ENCODE data around the gene SGTA. TPM values are rescaled to one million over a fixed set of nuclear protein-coding genes. Genes with fewer than 3 reads are reported as not detected.

SGTA gene
- total RNA-seq, 4 donors from 2014 or later, result 37.0 to 66.6 (median 47.5) TPM

- in situ Hi-C loops (cut with MboI; ENCODE audit: low pct_ligation_motif_present in 1 of 4, low pct_unique_long_range_greater_than_20kb in 1 of 4, low sequenced_read_pairs in 3 of 4) (no loop called here), intact Hi-C loops (cut with DNase I; ENCODE audit: low total_unique reads) (no loop called here)
- TF ChIP-seq POLR2A (IDR thresholded peaks at IDR 0.05) (no peak), POLR2AphosphoS5 (IDR thresholded peaks at IDR 0.05) (no peak), EP300 (IDR thresholded peaks at IDR 0.05; ENCODE audit: low read depth) (no peak)
- TF ChIP-seq, protein P1, sequence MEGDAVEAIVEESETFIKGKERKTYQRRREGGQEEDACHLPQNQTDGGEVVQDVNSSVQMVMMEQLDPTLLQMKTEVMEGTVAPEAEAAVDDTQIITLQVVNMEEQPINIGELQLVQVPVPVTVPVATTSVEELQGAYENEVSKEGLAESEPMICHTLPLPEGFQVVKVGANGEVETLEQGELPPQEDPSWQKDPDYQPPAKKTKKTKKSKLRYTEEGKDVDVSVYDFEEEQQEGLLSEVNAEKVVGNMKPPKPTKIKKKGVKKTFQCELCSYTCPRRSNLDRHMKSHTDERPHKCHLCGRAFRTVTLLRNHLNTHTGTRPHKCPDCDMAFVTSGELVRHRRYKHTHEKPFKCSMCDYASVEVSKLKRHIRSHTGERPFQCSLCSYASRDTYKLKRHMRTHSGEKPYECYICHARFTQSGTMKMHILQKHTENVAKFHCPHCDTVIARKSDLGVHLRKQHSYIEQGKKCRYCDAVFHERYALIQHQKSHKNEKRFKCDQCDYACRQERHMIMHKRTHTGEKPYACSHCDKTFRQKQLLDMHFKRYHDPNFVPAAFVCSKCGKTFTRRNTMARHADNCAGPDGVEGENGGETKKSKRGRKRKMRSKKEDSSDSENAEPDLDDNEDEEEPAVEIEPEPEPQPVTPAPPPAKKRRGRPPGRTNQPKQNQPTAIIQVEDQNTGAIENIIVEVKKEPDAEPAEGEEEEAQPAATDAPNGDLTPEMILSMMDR (IDR thresholded peaks at IDR 0.05), result no peak
- Histone ChIP-seq H3K4me1 (peaks cover 0 to 2% (median under 1%) of the 10 kb centered on the region in 4 donors), H3K27me3 (no peaks in the 10 kb centered on the region), H3K27ac (no peak overlapping the region), H3K9me3 (no peaks in the 10 kb centered on the region), H3K4me3 (no peak overlapping the region), H3K36me3 (no peaks in the 10 kb centered on the region)
- DNase-seq, result no peak
- 89 to 97% methylated on average over 5 to 16 of the region's 16 CpGs for WGBS, 2 donors (ENCODE audit: low coverage in 1 of 2)
These were observed 8.4 kb upstream of the SGTA start for GRCh38 chr19:2791440-2791839.

DNA sequence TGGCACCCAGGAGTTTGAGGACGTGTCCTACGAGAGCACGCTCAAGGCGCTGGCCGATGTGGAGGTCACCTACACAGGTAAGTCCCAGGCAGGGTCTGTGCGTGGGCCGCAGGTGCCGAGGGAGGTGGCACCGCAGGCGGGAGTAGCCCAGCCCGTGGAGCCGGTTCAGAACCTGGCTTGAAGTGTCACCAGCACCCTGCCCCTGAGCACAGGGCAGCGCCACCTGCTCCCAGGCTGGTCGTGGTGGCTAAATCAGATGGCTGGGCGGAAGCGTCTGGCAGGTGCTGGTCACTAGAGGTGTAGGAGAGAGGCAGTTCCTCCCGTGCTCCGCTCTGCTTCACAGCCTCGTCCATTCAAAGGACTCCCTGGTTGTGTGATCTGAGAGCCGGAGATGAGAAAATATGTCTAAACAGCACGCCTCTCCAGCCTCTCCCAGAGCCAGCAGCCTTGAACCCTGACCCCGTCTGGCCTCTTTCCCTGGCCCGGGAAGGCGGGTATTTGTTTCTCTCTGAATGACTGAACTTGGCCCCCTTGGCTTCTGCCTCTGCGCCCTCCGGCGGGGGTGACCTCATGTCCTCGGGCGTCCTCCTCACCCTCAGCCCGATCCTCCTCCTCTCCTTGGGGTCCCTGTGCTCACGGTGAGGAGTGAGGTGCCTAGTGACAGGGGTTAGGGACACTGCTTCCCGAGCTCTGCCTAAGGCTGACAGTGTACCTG, 7.6 kb upstream of the SGTA start:
- Histone ChIP-seq H3K4me1 (peaks cover 0 to 9% (median 6%) of the 10 kb centered on the region in 4 donors), H3K4me3 (no peak overlapping the region), H3K9me3 (no peaks in the 10 kb centered on the region), H3K27me3 (no peaks in the 10 kb centered on the region), H3K36me3 (no peaks in the 10 kb centered on the region), H3K27ac (no peak overlapping the region)
- TF ChIP-seq EP300 (IDR thresholded peaks at IDR 0.05; ENCODE audit: low read depth), result no peak
- TF ChIP-seq, protein P1 (IDR thresholded peaks at IDR 0.05), result no peak
- no peak for TF ChIP-seq POLR2A (IDR thresholded peaks at IDR 0.05)
- TF ChIP-seq POLR2AphosphoS5 (IDR thresholded peaks at IDR 0.05), result no peak
- intact Hi-C loops (cut with DNase I; ENCODE audit: low total_unique reads) (no loop called here), in situ Hi-C loops (cut with MboI; ENCODE audit: low pct_ligation_motif_present in 1 of 4, low pct_unique_long_range_greater_than_20kb in 1 of 4, low sequenced_read_pairs in 3 of 4) (no loop called here)
- 92 to 100% methylated on average over 2 to 32 of the region's 32 CpGs for WGBS, 2 donors (ENCODE audit: low coverage in 1 of 2)
- DNase-seq, result no peak

- 90% methylated on average over 14 of the region's 14 CpGs; no CpG with 5 or more reads in 1 of the 2 donors for WGBS, 2 donors (ENCODE audit: low coverage in 1 of 2)
- intact Hi-C loops (cut with DNase I; ENCODE audit: low total_unique reads), result no loop called here
- Histone ChIP-seq H3K27ac (no peak overlapping the region), H3K4me1 (peaks cover 0 to 9% (median 6%) of the 10 kb centered on the region in 4 donors), H3K9me3 (no peaks in the 10 kb centered on the region), H3K27me3 (no peaks in the 10 kb centered on the region), H3K4me3 (no peak overlapping the region), H3K36me3 (no peaks in the 10 kb centered on the region)
- TF ChIP-seq, protein P1 (IDR thresholded peaks at IDR 0.05), result no peak
- TF ChIP-seq EP300 (IDR thresholded peaks at IDR 0.05; ENCODE audit: low read depth), result no peak
- TF ChIP-seq POLR2A (IDR thresholded peaks at IDR 0.05), result no peak
- TF ChIP-seq POLR2AphosphoS5 (IDR thresholded peaks at IDR 0.05), result no peak
- in situ Hi-C loops (cut with MboI; ENCODE audit: low pct_ligation_motif_present in 1 of 4, low pct_unique_long_range_greater_than_20kb in 1 of 4, low sequenced_read_pairs in 3 of 4), result no loop called here
- no peak for DNase-seq
These were observed 7.1 kb upstream of the SGTA start for GRCh38 chr19:2790194-2790556.

GRCh38 chr19:2788237-2788636, 5.2 kb upstream of the SGTA start:
- Histone ChIP-seq H3K27me3 (no peaks in the 10 kb centered on the region), H3K27ac (no peak overlapping the region), H3K36me3 (no peaks in the 10 kb centered on the region), H3K4me1 (peaks cover 0 to 25% (median 15%) of the 10 kb centered on the region in 4 donors), H3K4me3 (no peak overlapping the region), H3K9me3 (no peaks in the 10 kb centered on the region)
- DNase-seq, result no peak
- in situ Hi-C loops (cut with MboI; ENCODE audit: low pct_ligation_motif_present in 1 of 4, low pct_unique_long_range_greater_than_20kb in 1 of 4, low sequenced_read_pairs in 3 of 4), result no loop called here
- WGBS, 2 donors (ENCODE audit: low coverage in 1 of 2), result 95 to 100% methylated on average over 3 to 5 of the region's 5 CpGs
- intact Hi-C loops (cut with DNase I; ENCODE audit: low total_unique reads), result loop anchor here (10.0 kb wide), 1 partner anchor 763 kb away; no protein-coding TSS in a partner anchor
- TF ChIP-seq, protein P1 (IDR thresholded peaks at IDR 0.05), result no peak
- TF ChIP-seq EP300 (IDR thresholded peaks at IDR 0.05; ENCODE audit: low read depth) (no peak), POLR2AphosphoS5 (IDR thresholded peaks at IDR 0.05) (no peak), POLR2A (IDR thresholded peaks at IDR 0.05) (no peak)

Data from transverse colon (tissue), 4 donors.